HL-60/S4 treated with phorbol 12-myristate 13-acetate at 8.2 ng/mL for 4 days and 3 days (cell line): ENCODE measurements around the gene GAGE12C.
"Not testable (repeated sequence)": the region's sequence is repeated elsewhere in the genome, so short reads cannot be mapped to it uniquely, and the experiment has no call there.

Source experiments
- in situ Hi-C: fragments of 300-500 bp; cut with MboI; formaldehyde crosslinking; loops from 2 replicates; pipeline ENCODE4 v1.15.0; 2022; ENCODE audit warnings: low sequenced_read_pairs

The GAGE12C gene

GRCh38 chrX:49531877-49532276 lies at the start of gene GAGE12C:
GAGE12C (plus strand) TSS chrX:49532177; CDS start chrX:49533332, 1,155 bp downstream.
- in situ Hi-C loops = not testable (repeated sequence)

- in situ Hi-C loops = not testable (repeated sequence)
These were observed 9.5 kb downstream of the GAGE12C start, which contains the start of gene GAGE12D for GRCh38 chrX:49541433-49541832. GAGE12D (plus strand) TSS chrX:49541733; CDS start chrX:49542888, 1,155 bp downstream.

GRCh38 chrX:49550989-49551388 lies 19.0 kb downstream of the GAGE12C start, which contains the start of gene GAGE12E:
GAGE12E (plus strand) TSS chrX:49551289; CDS start chrX:49552444, 1,155 bp downstream.
- in situ Hi-C loops = not testable (repeated sequence)

- in situ Hi-C loops = not testable (repeated sequence)
These were observed 28.6 kb downstream of the GAGE12C start, which contains the start of gene GAGE12F for GRCh38 chrX:49560542-49560941. GAGE12F (plus strand) TSS chrX:49560842; CDS start chrX:49561997, 1,155 bp downstream.

- in situ Hi-C loops = not testable (repeated sequence)
These were observed 36.8 kb downstream of the GAGE12C start for GRCh38 chrX:49568728-49569127.

GRCh38 chrX:49569152-49569551 lies 37.2 kb downstream of the GAGE12C start:
- in situ Hi-C loops = not testable (repeated sequence)

GRCh38 chrX:49570100-49570499 lies 38.1 kb downstream of the GAGE12C start, which contains the start of gene GAGE12G:
GAGE12G (plus strand) TSS chrX:49570400; CDS start chrX:49571555, 1,155 bp downstream.
- in situ Hi-C loops = not testable (repeated sequence)

- in situ Hi-C loops = not testable (repeated sequence)
These were observed 47.7 kb downstream of the GAGE12C start, which contains the start of gene GAGE12H for GRCh38 chrX:49579649-49580048. GAGE12H (plus strand) TSS chrX:49579949; CDS start chrX:49581104, 1,155 bp downstream.
